ENCODE data around the gene TRPM7. TPM values are rescaled to one million over a fixed set of nuclear protein-coding genes. Genes with fewer than 3 reads are reported as not detected.
"Not testable (repeated sequence)": the region's sequence is repeated elsewhere in the genome, so short reads cannot be mapped to it uniquely, and the experiment has no call there.

The TRPM7 gene
- total RNA-seq, 4 donors from 2014 or later, result 47.4 to 96.5 (median 48.8) TPM

- Histone ChIP-seq H3K36me3 (peaks cover 0 to 4% (median 0%) of the 10 kb centered on the region in 4 donors), H3K9me3 (no peaks in the 10 kb centered on the region), H3K27ac (no peak overlapping the region), H3K4me3 (no peak overlapping the region), H3K4me1 (no peaks in the 10 kb centered on the region), H3K27me3 (no peaks in the 10 kb centered on the region)
- intact Hi-C loops (cut with DNase I; ENCODE audit: low total_unique reads) (loop anchor here (10.0 kb wide), 1 partner anchor 67 kb away; the partner anchor contains the start of gene SPPL2A), in situ Hi-C loops (cut with MboI; ENCODE audit: low pct_ligation_motif_present in 1 of 4, low pct_unique_long_range_greater_than_20kb in 1 of 4, low sequenced_read_pairs in 3 of 4) (no loop called here)
- DNase-seq, result no peak
- 80 to 88% methylated on average over 5 to 8 of the region's 8 CpGs for WGBS, 2 donors (ENCODE audit: low coverage in 1 of 2)
- TF ChIP-seq EP300 (IDR thresholded peaks at IDR 0.05; ENCODE audit: low read depth) (no peak), POLR2AphosphoS5 (IDR thresholded peaks at IDR 0.05) (no peak), POLR2A (IDR thresholded peaks at IDR 0.05) (no peak)
- TF ChIP-seq, protein P1, sequence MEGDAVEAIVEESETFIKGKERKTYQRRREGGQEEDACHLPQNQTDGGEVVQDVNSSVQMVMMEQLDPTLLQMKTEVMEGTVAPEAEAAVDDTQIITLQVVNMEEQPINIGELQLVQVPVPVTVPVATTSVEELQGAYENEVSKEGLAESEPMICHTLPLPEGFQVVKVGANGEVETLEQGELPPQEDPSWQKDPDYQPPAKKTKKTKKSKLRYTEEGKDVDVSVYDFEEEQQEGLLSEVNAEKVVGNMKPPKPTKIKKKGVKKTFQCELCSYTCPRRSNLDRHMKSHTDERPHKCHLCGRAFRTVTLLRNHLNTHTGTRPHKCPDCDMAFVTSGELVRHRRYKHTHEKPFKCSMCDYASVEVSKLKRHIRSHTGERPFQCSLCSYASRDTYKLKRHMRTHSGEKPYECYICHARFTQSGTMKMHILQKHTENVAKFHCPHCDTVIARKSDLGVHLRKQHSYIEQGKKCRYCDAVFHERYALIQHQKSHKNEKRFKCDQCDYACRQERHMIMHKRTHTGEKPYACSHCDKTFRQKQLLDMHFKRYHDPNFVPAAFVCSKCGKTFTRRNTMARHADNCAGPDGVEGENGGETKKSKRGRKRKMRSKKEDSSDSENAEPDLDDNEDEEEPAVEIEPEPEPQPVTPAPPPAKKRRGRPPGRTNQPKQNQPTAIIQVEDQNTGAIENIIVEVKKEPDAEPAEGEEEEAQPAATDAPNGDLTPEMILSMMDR (IDR thresholded peaks at IDR 0.05), result no peak
Measured at GRCh38 chr15:50698101-50698500, 11.5 kb upstream of the TRPM7 start.

GRCh38 chr15:50697109-50697797 lies 10.7 kb upstream of the TRPM7 start:
- H3K9me3 ChIP-seq, result no peaks in the 10 kb centered on the region
- H3K27me3 ChIP-seq, result no peaks in the 10 kb centered on the region
- no peak for TF ChIP-seq POLR2AphosphoS5 (IDR thresholded peaks at IDR 0.05)
- no peak for TF ChIP-seq POLR2A (IDR thresholded peaks at IDR 0.05)
- TF ChIP-seq, protein P1 (IDR thresholded peaks at IDR 0.05), result no peak
- TF ChIP-seq EP300 (IDR thresholded peaks at IDR 0.05; ENCODE audit: low read depth), result no peak
- no peak overlapping the region for H3K27ac ChIP-seq
- DNase-seq, result no peak
- H3K36me3 ChIP-seq, result peaks cover 0 to 4% (median 0%) of the 10 kb centered on the region in 4 donors
- 82 to 88% methylated on average over 3 to 4 of the region's 4 CpGs for WGBS, 2 donors (ENCODE audit: low coverage in 1 of 2)
- in situ Hi-C loops (cut with MboI; ENCODE audit: low pct_ligation_motif_present in 1 of 4, low pct_unique_long_range_greater_than_20kb in 1 of 4, low sequenced_read_pairs in 3 of 4), result no loop called here
- no peaks in the 10 kb centered on the region for H3K4me1 ChIP-seq
- intact Hi-C loops (cut with DNase I; ENCODE audit: low total_unique reads), result loop anchor here (10.0 kb wide), 1 partner anchor 68 kb away; the partner anchor contains the start of gene SPPL2A
- no peak overlapping the region for H3K4me3 ChIP-seq

- intact Hi-C loops (cut with DNase I; ENCODE audit: low total_unique reads), result loop anchor here (10.0 kb wide), 1 partner anchor 70 kb away; the partner anchor contains the start of gene SPPL2A
- in situ Hi-C loops (cut with MboI; ENCODE audit: low pct_ligation_motif_present in 1 of 4, low pct_unique_long_range_greater_than_20kb in 1 of 4, low sequenced_read_pairs in 3 of 4); DNase-seq; H3K4me3 ChIP-seq; H3K27me3 ChIP-seq; H3K36me3 ChIP-seq; H3K27ac ChIP-seq; H3K9me3 ChIP-seq; H3K4me1 ChIP-seq: not testable (repeated sequence)
- 91 to 100% methylated on average over 6 to 9 of the region's 9 CpGs for WGBS, 2 donors (ENCODE audit: low coverage in 1 of 2)
Measured at GRCh38 chr15:50694634-50695165, 8.1 kb upstream of the TRPM7 start.

- intact Hi-C loops (cut with DNase I; ENCODE audit: low total_unique reads), result loop anchor here (10.0 kb wide), 2 partner anchors 187 to 217 kb away; partner anchors contain the start of gene AP4E1
- DNase-seq, result no peak
- Histone ChIP-seq H3K27ac (peak overlapping the region; percentile 86 to 96 (median 96)), H3K4me1 (peaks cover 12 to 45% (median 20%) of the 10 kb centered on the region in 4 donors), H3K4me3 (peak overlapping the region in 3 of 4 donors; percentile 65 to 83 (median 69)), H3K9me3 (no peaks in the 10 kb centered on the region), H3K36me3 (no peaks in the 10 kb centered on the region), H3K27me3 (no peaks in the 10 kb centered on the region)
- in situ Hi-C loops (cut with MboI; ENCODE audit: low pct_ligation_motif_present in 1 of 4, low pct_unique_long_range_greater_than_20kb in 1 of 4, low sequenced_read_pairs in 3 of 4), result loop anchor here in 3 of 4 donors (10.0 kb wide), 1 partner anchor 197 kb away; no protein-coding TSS in a partner anchor
- WGBS, 2 donors (ENCODE audit: low coverage in 1 of 2), result 47 to 54% methylated on average over 10 of the region's 10 CpGs
- TF ChIP-seq EP300 (IDR thresholded peaks at IDR 0.05; ENCODE audit: low read depth) (no peak), POLR2A (IDR thresholded peaks at IDR 0.05) (no peak), POLR2AphosphoS5 (IDR thresholded peaks at IDR 0.05) (no peak)
- TF ChIP-seq, protein P1 (IDR thresholded peaks at IDR 0.05), result no peak
Measured at GRCh38 chr15:50687302-50687902, 805 bp upstream of the TRPM7 start.
